ENCODE measurements around the gene GRM2. TPM values are rescaled to one million over a fixed set of nuclear protein-coding genes. Genes with fewer than 3 reads are reported as not detected.

Gene GRM2
- total RNA-seq, 1 donor = not detected

GRCh38 chr3:51680196-51680595, 26.7 kb upstream of the GRM2 start:
- H3K4me3 ChIP-seq (ENCODE audit: low read depth, low read length) = no peak overlapping the region
- DNase-seq (ENCODE audit: low read depth) = no peak
- TF ChIP-seq CTCF (IDR thresholded peaks at IDR 0.05; ENCODE audit: insufficient read depth, low read depth, low read length) = no peak

DNA sequence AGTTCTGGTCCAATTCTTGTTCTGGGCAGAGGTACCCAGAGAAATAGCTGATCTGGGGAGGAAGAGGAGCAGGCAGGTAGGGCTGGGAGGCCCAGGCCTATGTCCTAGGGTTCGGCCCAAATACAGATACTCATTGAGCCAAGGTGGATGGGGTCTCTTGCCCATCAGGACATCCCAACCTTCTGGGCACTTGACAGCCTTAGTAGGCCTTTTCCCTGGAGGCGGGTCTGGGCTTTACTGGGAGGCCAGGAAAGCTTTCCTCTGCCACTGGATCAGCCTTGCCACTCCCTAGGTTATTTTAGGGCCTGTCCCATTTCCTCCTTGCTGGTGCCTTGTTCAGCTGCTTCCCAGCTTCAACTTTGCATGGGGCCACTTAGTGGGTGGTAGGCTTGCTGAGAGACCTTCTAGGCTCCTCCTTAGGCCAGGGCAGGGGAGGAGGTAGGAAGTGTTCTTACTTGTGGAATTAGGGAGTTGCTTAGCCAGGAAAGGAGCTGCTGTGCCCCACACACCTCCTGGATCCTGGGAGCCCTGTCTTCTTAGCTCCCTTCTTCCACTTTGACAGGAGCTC, 26.1 kb upstream of the GRM2 start:
- no peak overlapping the region for H3K4me3 ChIP-seq (ENCODE audit: low read depth, low read length)
- no peak for TF ChIP-seq CTCF (IDR thresholded peaks at IDR 0.05; ENCODE audit: insufficient read depth, low read depth, low read length)
- no peak for DNase-seq (ENCODE audit: low read depth)

GRCh38 chr3:51681453-51681852, 25.4 kb upstream of the GRM2 start:
- peak; percentile 11 for DNase-seq (ENCODE audit: low read depth)
- no peak overlapping the region for H3K4me3 ChIP-seq (ENCODE audit: low read depth, low read length)
- TF ChIP-seq CTCF (IDR thresholded peaks at IDR 0.05; ENCODE audit: insufficient read depth, low read depth, low read length) = no peak

GRCh38 chr3:51682079-51682478, 24.8 kb upstream of the GRM2 start:
- DNase-seq (ENCODE audit: low read depth) = peak; percentile 90
- no peak overlapping the region for H3K4me3 ChIP-seq (ENCODE audit: low read depth, low read length)
- peak; percentile 93 for TF ChIP-seq CTCF (IDR thresholded peaks at IDR 0.05; ENCODE audit: insufficient read depth, low read depth, low read length)

DNA sequence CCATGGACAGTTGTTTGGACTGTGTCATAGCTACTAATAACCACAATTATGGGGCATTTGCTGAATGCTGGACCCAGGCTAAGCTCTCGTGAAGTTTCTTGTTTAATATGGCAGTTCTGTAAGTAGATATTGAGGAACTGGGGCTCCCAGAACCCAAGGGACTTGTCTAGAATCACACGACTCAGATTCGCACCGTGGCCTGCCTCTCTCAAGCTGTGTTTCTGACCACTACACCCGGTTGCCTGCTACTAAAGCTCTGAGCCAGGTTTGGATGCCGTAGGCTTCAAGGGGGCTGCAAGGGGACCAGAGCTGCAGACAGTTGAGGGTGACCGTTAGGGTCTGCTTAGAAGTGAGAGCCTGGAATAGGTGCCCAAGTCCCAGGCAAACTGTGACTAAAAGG, 24.3 kb upstream of the GRM2 start:
- H3K4me3 ChIP-seq (ENCODE audit: low read depth, low read length) = no peak overlapping the region
- TF ChIP-seq CTCF (IDR thresholded peaks at IDR 0.05; ENCODE audit: insufficient read depth, low read depth, low read length) = no peak
- DNase-seq (ENCODE audit: low read depth) = no peak

DNA sequence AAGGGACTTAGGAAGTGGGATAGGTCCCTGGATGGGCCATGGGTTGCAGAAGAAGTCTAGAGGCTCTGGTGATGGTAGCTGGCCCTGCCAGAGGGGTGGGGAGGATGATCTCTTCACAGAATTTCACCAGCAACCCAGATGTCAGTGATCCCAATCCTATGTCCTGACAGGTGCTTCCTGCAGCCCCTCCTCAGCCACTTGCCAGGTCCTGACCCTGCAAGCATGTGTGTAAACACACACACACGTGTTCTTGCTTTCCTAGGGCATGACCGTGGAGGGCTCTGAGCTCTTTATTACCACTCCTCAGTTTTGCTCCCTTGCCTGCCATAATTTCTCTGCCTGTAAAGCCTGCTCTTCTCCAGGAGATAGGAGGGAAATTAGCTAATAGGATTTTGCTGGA, 23.3 kb upstream of the GRM2 start:
- no peak for TF ChIP-seq CTCF (IDR thresholded peaks at IDR 0.05; ENCODE audit: insufficient read depth, low read depth, low read length)

More for the DNA sequence above, 23.3 kb upstream of the GRM2 start:
- no peak for DNase-seq (ENCODE audit: low read depth)
- no peak overlapping the region for H3K4me3 ChIP-seq (ENCODE audit: low read depth, low read length)

All from fibroblast of villous mesenchyme (primary cell).